Nucleus accumbens (tissue), 56 donors: ENCODE data around the gene MED12L.

Experiments used
- DNase-seq, 56 donors: peaks; one replicate each; lab custom pipeline; 2025; lab: John Stamatoyannopoulos, UW

The MED12L gene

GRCh38 chr3:151087648-151088047, 2.2 kb downstream of the MED12L start:
- DNase-seq = no peak

DNA sequence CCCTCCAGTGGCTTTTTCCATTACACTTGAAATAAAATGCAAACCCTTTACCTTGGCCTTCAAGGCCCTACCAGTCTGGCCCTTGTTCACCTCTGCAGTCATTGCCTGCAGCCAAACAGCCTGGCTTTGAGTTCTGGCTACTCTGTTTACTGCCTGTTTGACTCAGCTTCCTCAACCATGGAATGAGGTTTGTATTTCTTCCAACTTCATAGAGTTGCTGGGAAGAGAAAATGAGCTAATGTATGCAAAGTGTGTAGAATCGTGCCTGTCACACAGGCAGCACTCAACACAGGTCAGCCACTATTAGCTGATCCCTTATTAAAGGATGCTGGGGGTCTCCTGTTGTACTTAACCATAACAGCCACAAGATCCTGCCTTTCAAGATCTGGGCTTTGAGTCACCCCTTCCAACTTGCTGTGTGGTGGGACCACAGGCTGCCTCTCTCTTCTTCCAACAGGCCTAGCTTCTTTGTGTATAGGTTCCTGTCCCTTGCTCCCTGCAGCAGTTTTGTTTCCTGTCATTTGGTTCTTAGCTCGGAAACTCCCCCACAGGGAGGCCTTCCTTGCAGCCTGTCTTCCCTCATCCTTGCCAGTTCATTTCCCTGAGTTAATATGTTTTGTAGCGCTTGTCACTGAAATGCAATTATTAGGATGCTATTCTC, 6.4 kb downstream of the MED12L start:
- DNase-seq = no peak

DNA sequence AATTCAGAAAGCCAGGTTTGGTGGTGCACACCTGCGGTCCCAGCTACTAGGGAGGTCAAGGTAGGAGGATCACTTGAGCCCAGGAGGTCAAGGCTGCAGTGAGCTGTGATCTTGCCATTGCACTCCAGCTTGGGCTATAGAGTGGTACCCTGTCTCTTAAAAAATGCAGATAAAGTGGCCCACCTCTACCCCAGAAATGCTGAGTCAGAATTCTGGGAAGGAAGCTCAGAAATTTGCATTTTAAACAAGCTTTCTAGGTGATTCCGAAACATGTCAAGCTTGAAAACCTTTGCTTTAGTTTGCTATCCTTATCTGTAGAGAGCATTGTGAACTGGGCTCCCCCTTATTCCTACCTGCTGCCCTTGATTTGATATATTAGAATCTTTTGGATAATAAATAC, 7.7 kb downstream of the MED12L start:
- no peak for DNase-seq

- no peak for DNase-seq
Measured at GRCh38 chr3:151093905-151094304, 8.4 kb downstream of the MED12L start.

DNA sequence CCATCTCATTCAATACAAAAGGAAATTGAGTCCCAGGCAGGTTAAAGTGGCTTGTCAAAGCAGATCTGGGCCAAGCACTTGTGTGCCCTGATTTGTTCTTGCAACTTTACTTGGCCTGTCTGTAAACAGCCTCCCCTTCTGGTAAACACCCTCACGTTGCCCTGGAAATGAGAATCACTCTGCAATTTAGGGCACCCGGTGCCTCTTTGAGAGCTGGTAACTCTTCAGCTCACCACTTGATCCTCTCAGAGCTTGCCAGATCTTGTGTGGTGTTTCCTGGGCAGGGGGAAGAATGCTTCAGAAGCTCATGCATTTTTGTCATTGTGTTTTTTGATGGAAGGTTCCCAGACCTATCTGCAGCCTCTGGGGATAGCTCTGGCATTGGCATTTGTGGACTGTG, 11.3 kb downstream of the MED12L start:
- peak in 13 of 56 donors; percentile 2 to 42 (median 16) for DNase-seq

- DNase-seq = peak in 3 of 56 donors; percentile 8 to 19 (median 14)
Measured at GRCh38 chr3:151100076-151100475, 14.6 kb downstream of the MED12L start.

- no peak for DNase-seq
Measured at GRCh38 chr3:151101270-151101969, 16.0 kb downstream of the MED12L start.

- no peak for DNase-seq
Measured at GRCh38 chr3:151106311-151106710, 20.8 kb downstream of the MED12L start.

GRCh38 chr3:151107177-151107576, 21.7 kb downstream of the MED12L start:
- DNase-seq = no peak

- no peak for DNase-seq
Measured at GRCh38 chr3:151107701-151108100, 22.2 kb downstream of the MED12L start.

- DNase-seq = no peak
Measured at GRCh38 chr3:151109286-151109800, 23.9 kb downstream of the MED12L start.

DNA sequence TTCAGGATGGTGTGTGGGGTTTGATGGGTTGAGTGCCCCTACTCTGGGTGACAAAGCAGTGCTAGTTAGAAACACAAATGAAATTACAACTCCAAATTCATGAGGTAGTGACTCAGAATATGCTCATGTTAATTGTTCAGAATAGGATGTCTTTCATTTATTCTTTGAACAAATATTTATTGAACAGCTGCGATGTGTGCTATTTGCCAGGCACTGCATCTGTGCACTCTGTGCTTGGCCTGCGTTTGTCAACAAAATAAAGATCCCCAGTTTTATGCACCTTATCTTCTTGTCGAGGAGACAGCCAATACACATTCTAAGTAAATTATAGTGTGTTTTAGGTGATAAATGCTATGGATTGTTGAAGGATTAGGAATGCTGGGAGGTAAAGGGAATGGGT, 27.3 kb downstream of the MED12L start:
- no peak for DNase-seq

GRCh38 chr3:151113343-151113742, 27.9 kb downstream of the MED12L start:
- DNase-seq = no peak

GRCh38 chr3:151117047-151117446, 31.6 kb downstream of the MED12L start:
- no peak for DNase-seq

GRCh38 chr3:151119188-151119587, 33.7 kb downstream of the MED12L start:
- no peak for DNase-seq

- DNase-seq = no peak
Measured at GRCh38 chr3:151120409-151120808, 34.9 kb downstream of the MED12L start.

- DNase-seq = no peak
Measured at GRCh38 chr3:151121016-151121415, 35.6 kb downstream of the MED12L start.

- DNase-seq = no peak
Measured at GRCh38 chr3:151123827-151124226, 38.4 kb downstream of the MED12L start.

DNA sequence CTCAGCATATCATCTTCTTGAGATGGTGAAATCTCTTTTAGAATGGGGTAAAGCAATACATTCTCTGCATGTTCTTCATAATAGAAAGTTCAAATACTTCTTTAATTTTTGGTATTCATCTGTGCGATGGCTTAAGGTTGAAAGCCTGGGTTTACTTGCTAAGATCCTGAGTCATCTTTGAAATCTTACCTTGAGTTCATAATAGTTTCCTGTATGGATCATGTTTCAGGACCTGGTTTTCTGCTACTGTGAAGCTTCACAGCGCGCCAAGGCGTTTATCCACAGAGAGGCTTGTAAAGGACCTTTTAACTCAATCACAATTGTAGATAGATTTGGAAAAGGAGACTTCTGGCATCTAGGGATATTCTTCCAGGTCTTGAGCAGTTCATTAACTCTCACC, 39.0 kb downstream of the MED12L start:
- DNase-seq = no peak

GRCh38 chr3:151130428-151130827, 45.0 kb downstream of the MED12L start:
- no peak for DNase-seq

DNA sequence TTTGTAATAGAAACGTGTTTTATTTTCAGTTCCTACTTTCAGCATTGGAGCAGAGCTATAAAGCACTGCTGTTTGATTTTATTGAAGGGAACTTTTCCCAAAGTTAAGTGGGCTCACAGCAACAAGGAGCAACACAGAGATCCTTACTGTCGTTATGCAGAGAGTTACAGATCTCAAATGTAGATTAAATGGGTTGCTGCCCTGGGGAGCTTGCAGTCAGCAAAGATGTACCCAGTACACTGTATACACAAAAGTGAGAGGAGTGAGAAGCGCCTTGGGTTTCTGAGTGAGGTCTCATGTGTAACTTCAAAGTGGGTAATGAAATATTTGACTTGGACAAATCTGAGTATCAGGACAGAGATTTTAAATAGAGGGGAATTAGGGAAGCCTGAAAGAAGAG, 47.7 kb downstream of the MED12L start:
- no peak for DNase-seq

DNA sequence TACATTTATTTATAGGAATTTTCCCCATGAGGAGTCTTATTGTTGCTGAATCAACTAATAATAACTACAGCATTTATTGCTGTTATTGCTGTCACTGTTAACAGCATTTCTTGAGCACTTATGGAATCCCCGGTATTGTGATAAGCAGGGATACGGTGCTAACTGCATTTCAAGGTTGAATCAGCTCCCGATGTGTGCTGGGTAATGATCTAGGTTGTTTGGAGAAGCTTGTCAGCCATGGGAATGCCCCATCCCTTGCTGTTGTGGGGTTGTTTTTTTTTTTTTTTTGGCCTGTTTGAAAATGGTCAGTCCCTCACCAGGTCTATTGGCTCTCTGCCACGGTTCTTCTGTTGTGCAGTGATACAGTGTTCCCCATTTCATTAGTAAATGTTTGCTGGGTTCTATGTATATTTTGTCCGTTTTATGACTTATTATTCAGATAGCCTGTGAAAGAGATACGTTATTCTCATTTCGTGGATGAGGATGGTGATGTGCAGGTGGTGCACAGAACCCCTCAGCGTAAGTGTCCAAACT, 48.5 kb downstream of the MED12L start:
- no peak for DNase-seq
